OCI-LY3 (cell line): Measurements from ENCODE around the gene ZNF300.

Experiments used
- EZH2phosphoT487 ChIP-seq: fragments of 200-600 bp; shearing (Covaris generic); IDR thresholded peaks from 2 replicates; pipeline ENCODE4 v1.6.1; 2018; ENCODE audit warnings: antibody characterized with exemption, mixed run types, low read depth
- TF ChIP-seq, protein P1 (sequence below): fragments of 200-600, 300-600 bp; sonication (generic); IDR thresholded peaks from 2 replicates; pipeline ENCODE4 v1.5.1; 2014; ENCODE audit warnings: antibody characterized with exemption, low read length, low read depth

GRCh38 chr5:150948539-150948938, 43.8 kb upstream of the ZNF300 start:
- TF ChIP-seq, protein P1, sequence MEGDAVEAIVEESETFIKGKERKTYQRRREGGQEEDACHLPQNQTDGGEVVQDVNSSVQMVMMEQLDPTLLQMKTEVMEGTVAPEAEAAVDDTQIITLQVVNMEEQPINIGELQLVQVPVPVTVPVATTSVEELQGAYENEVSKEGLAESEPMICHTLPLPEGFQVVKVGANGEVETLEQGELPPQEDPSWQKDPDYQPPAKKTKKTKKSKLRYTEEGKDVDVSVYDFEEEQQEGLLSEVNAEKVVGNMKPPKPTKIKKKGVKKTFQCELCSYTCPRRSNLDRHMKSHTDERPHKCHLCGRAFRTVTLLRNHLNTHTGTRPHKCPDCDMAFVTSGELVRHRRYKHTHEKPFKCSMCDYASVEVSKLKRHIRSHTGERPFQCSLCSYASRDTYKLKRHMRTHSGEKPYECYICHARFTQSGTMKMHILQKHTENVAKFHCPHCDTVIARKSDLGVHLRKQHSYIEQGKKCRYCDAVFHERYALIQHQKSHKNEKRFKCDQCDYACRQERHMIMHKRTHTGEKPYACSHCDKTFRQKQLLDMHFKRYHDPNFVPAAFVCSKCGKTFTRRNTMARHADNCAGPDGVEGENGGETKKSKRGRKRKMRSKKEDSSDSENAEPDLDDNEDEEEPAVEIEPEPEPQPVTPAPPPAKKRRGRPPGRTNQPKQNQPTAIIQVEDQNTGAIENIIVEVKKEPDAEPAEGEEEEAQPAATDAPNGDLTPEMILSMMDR: no peak
- no peak for TF ChIP-seq EZH2phosphoT487
